Fibroblast of mammary gland (primary cell): Measurements from ENCODE around the gene IL3.

Experiments
- DNase-seq: peaks from one replicate; pipeline ENCODE4 v3.0.0-alpha.2; 2010; ENCODE audit warnings: low read depth
- H3K4me3 ChIP-seq: 2 replicates; pipeline ENCODE4 v1.5.1; 2011; ENCODE audit warnings: low read depth, mild to moderate bottlenecking, low read length, moderate library complexity; ENCODE audit not compliant: control insufficient read depth
- CTCF ChIP-seq: conservative IDR thresholded peaks from 2 replicates; pipeline ENCODE4 v1.5.1; 2011; ENCODE audit warnings: low read depth, low read length, inconsistent platforms; ENCODE audit not compliant: control insufficient read depth, insufficient read depth

IL3 gene

GRCh38 chr5:132063090-132063911, 2.8 kb downstream of the IL3 start:
- peak; percentile 71 for DNase-seq
- TF ChIP-seq CTCF, result peak; percentile 96
- no peak overlapping the region for H3K4me3 ChIP-seq

GRCh38 chr5:132064140-132064539, 3.7 kb downstream of the IL3 start:
- no peak for DNase-seq
- no peak for TF ChIP-seq CTCF

GRCh38 chr5:132064738-132065331, 4.4 kb downstream of the IL3 start:
- DNase-seq, result peak; percentile 80
- no peak overlapping the region for H3K4me3 ChIP-seq
- TF ChIP-seq CTCF, result peak; percentile 99

More at GRCh38 chr5:132064140-132064539, 3.7 kb downstream of the IL3 start:
- no peak overlapping the region for H3K4me3 ChIP-seq

GRCh38 chr5:132065351-132065937, 5.0 kb downstream of the IL3 start:
- peak; percentile 69 for DNase-seq
- TF ChIP-seq CTCF, result peak; percentile 68
- H3K4me3 ChIP-seq, result no peak overlapping the region

- no peak overlapping the region for H3K4me3 ChIP-seq
- no peak for TF ChIP-seq CTCF
- DNase-seq, result no peak
Observed at GRCh38 chr5:132065951-132066701, 5.7 kb downstream of the IL3 start.

- no peak for TF ChIP-seq CTCF
- DNase-seq, result no peak
Observed at GRCh38 chr5:132066871-132067270, 6.4 kb downstream of the IL3 start.

More at GRCh38 chr5:132066871-132067270, 6.4 kb downstream of the IL3 start:
- no peak overlapping the region for H3K4me3 ChIP-seq
